ENCODE data around the gene TDRD9. TPM values are rescaled to one million over a fixed set of nuclear protein-coding genes. Genes with fewer than 3 reads are reported as not detected.

Gene TDRD9
- total RNA-seq, 5 donors from 2014 or later (not counting 1 experiment from before 2014, with no cell fraction given) = 0.43 to 1.3 (median 0.56) TPM

- Mint-ChIP-seq H3K36me3 (no peaks in the 10 kb centered on the region), H3K27me3 (peaks cover 0 to 6% of the 10 kb centered on the region in 2 donors), H3K4me3 (no peak overlapping the region), H3K9me3 (no peaks in the 10 kb centered on the region), H3K27ac (no peak overlapping the region), H3K4me1 (peaks cover 3 to 7% (median 5%) of the 10 kb centered on the region in 3 donors)
- 82% methylated on average over 25 of the region's 31 CpGs for WGBS (ENCODE audit: insufficient coverage)
- Histone ChIP-seq H3K36me3 (ENCODE audit: control insufficient read depth in 2 of 2, extremely low read depth in 1 of 2, insufficient read depth in 1 of 2, low read length in 1 of 2) (no peaks in the 10 kb centered on the region), H3K27ac (ENCODE audit: low read length) (no peak overlapping the region), H3K4me1 (ENCODE audit: control insufficient read depth in 1 of 2, extremely low read depth in 1 of 2, insufficient read depth in 2 of 2, low read length in 2 of 2) (peaks cover 0 to 7% of the 10 kb centered on the region in 2 experiments), H3K4me3 (ENCODE audit: control insufficient read depth in 1 of 2, extremely low read depth in 1 of 2, low read length in 1 of 2) (no peak overlapping the region), H3K9me3 (no peaks in the 10 kb centered on the region), H3K27me3 (replicated peaks in 1 of 2; ENCODE audit: control insufficient read depth in 2 of 2, extremely low read depth in 1 of 2, insufficient read depth in 2 of 2, low read length in 1 of 2) (peaks cover 0 to 19% of the 10 kb centered on the region in 2 experiments)
- DNase-seq (no peak), ATAC-seq (replicated peaks in 1 of 4) (no peak)
- CTCF ChIA-PET = no interaction called here
- POLR2A ChIA-PET = no interaction called here
Observed at GRCh38 chr14:104095426-104096310, 167.4 kb downstream of the TDRD9 start.

DNA sequence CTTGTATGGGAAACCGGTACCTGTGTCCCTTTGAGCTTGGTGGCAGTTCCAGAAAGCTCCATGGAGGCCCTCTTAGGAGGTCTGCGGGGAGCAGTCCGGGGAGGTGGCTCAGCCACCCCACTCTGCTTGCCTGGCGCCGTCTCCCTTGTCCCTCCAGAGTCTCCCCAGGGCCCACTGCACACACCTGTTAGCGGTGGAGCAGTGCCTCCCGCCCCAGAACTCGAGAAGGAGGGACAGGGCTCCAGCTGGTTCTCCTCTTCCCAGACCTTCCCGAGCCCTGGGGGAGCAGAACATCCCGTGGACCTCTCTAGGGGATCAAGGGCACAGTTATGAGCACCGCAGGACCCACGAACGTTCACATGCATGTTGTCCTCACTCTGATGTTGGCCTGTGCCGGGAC lies 168.1 kb downstream of the TDRD9 start:
- POLR2A ChIA-PET = no interaction called here
- DNase-seq = no peak
- H3K27me3 Mint-ChIP-seq = peaks cover 0 to 6% of the 10 kb centered on the region in 2 donors
- H3K4me1 Mint-ChIP-seq = peaks cover 3 to 7% (median 5%) of the 10 kb centered on the region in 3 donors
- no peak overlapping the region for H3K27ac Mint-ChIP-seq
- no peak overlapping the region for H3K4me3 Mint-ChIP-seq
- ATAC-seq (replicated peaks in 1 of 4) = no peak
- CTCF ChIA-PET = no interaction called here
- H3K36me3 Mint-ChIP-seq = no peaks in the 10 kb centered on the region
- no peaks in the 10 kb centered on the region for H3K9me3 ChIP-seq
- H3K4me3 ChIP-seq (ENCODE audit: control insufficient read depth in 1 of 2, extremely low read depth in 1 of 2, low read length in 1 of 2) = no peak overlapping the region
- peaks cover 0 to 7% of the 10 kb centered on the region in 2 experiments for H3K4me1 ChIP-seq (ENCODE audit: control insufficient read depth in 1 of 2, extremely low read depth in 1 of 2, insufficient read depth in 2 of 2, low read length in 2 of 2)
- H3K9me3 Mint-ChIP-seq = no peaks in the 10 kb centered on the region
- no peak overlapping the region for H3K27ac ChIP-seq (ENCODE audit: low read length)
- 79% methylated on average over 14 of the region's 14 CpGs for WGBS (ENCODE audit: insufficient coverage)
- H3K36me3 ChIP-seq (ENCODE audit: control insufficient read depth in 2 of 2, extremely low read depth in 1 of 2, insufficient read depth in 1 of 2, low read length in 1 of 2) = no peaks in the 10 kb centered on the region
- H3K27me3 ChIP-seq (replicated peaks in 1 of 2; ENCODE audit: control insufficient read depth in 2 of 2, extremely low read depth in 1 of 2, insufficient read depth in 2 of 2, low read length in 1 of 2) = peaks cover 0 to 19% of the 10 kb centered on the region in 2 experiments

- H3K4me1 Mint-ChIP-seq = peaks cover 3 to 7% (median 5%) of the 10 kb centered on the region in 3 donors
- POLR2A ChIA-PET = no interaction called here
- 76% methylated on average over 19 of the region's 25 CpGs for WGBS (ENCODE audit: insufficient coverage)
- CTCF ChIA-PET = interaction anchor here in 1 of 2 donors (0.6 kb wide), 2 partner anchors 78 to 252 kb away, joined by 3 to 4 read pairs; no protein-coding TSS in a partner anchor
- no peak for DNase-seq
- H3K27ac Mint-ChIP-seq = no peak overlapping the region
- H3K9me3 Mint-ChIP-seq = no peaks in the 10 kb centered on the region
- H3K36me3 Mint-ChIP-seq = no peaks in the 10 kb centered on the region
- peaks cover 0 to 6% of the 10 kb centered on the region in 2 donors for H3K27me3 Mint-ChIP-seq
- H3K4me3 ChIP-seq (ENCODE audit: control insufficient read depth in 1 of 2, extremely low read depth in 1 of 2, low read length in 1 of 2) = no peak overlapping the region
- H3K36me3 ChIP-seq (ENCODE audit: control insufficient read depth in 2 of 2, extremely low read depth in 1 of 2, insufficient read depth in 1 of 2, low read length in 1 of 2) = no peaks in the 10 kb centered on the region
- no peaks in the 10 kb centered on the region for H3K9me3 ChIP-seq
- H3K27ac ChIP-seq (ENCODE audit: low read length) = no peak overlapping the region
- no peak for ATAC-seq (replicated peaks in 1 of 4)
- peaks cover 0 to 7% of the 10 kb centered on the region in 2 experiments for H3K4me1 ChIP-seq (ENCODE audit: control insufficient read depth in 1 of 2, extremely low read depth in 1 of 2, insufficient read depth in 2 of 2, low read length in 2 of 2)
- peaks cover 0 to 21% of the 10 kb centered on the region in 2 experiments for H3K27me3 ChIP-seq (replicated peaks in 1 of 2; ENCODE audit: control insufficient read depth in 2 of 2, extremely low read depth in 1 of 2, insufficient read depth in 2 of 2, low read length in 1 of 2)
- no peak overlapping the region for H3K4me3 Mint-ChIP-seq
Observed at GRCh38 chr14:104096751-104097700, 168.8 kb downstream of the TDRD9 start.

DNA sequence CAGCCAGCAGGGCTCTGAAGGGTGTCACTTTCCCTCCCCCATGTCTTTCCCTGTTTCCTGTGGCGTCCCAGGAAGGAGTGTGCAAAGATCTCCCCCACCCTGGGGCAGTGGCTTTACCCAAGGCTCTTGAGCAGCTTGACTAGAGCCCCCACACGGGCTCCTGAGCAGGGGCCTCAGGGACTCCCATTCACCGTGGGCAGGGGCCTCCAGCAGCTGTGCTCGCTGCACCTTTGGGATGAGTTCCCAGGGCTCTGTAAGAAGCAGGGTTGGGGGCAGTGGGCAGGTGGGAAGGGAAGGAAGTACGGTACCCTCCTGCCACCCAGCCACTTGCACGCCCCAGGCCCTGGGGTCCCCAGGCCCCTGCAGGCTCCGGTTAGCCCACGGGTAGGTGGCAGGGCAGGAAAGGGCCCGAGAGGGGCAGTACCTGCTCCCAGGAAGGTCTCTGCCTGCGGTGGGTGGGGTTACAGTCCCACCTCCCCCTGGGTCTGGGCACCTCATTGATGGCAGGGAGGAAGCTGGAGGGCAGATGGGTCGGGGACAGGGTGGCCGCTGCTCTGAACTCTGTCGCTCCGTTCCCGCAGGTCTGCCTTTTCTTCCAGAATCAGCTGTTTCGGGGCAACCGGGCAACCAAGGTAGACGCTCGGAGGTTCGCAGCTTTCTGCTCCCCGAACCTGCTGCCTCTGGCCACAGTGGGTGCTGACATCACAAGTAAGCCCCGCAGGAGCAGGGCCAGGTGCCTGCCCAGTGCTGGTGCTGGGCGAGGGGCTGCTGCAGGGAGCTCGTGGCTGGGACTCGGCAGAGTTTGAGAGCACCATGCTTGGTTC lies 170.2 kb downstream of the TDRD9 start:
- ATAC-seq (replicated peaks in 1 of 4) (no peak), DNase-seq (no peak)
- Histone ChIP-seq H3K4me3 (ENCODE audit: control insufficient read depth in 1 of 2, extremely low read depth in 1 of 2, low read length in 1 of 2) (no peak overlapping the region), H3K36me3 (ENCODE audit: control insufficient read depth in 2 of 2, extremely low read depth in 1 of 2, insufficient read depth in 1 of 2, low read length in 1 of 2) (no peaks in the 10 kb centered on the region), H3K9me3 (no peaks in the 10 kb centered on the region), H3K27ac (ENCODE audit: low read length) (no peak overlapping the region), H3K27me3 (replicated peaks in 1 of 2; ENCODE audit: control insufficient read depth in 2 of 2, extremely low read depth in 1 of 2, insufficient read depth in 2 of 2, low read length in 1 of 2) (peaks cover 0 to 21% of the 10 kb centered on the region in 2 experiments), H3K4me1 (ENCODE audit: control insufficient read depth in 1 of 2, extremely low read depth in 1 of 2, insufficient read depth in 2 of 2, low read length in 2 of 2) (peaks cover 0 to 7% of the 10 kb centered on the region in 2 experiments)
- Mint-ChIP-seq H3K36me3 (no peaks in the 10 kb centered on the region), H3K4me1 (peaks cover 3 to 7% (median 5%) of the 10 kb centered on the region in 3 donors), H3K4me3 (no peak overlapping the region), H3K9me3 (no peaks in the 10 kb centered on the region), H3K27ac (no peak overlapping the region), H3K27me3 (peaks cover 0 to 6% of the 10 kb centered on the region in 2 donors)
- WGBS (ENCODE audit: insufficient coverage) = 79% methylated on average over 23 of the region's 25 CpGs
- POLR2A ChIA-PET = no interaction called here
- CTCF ChIA-PET = no interaction called here

- no peaks in the 10 kb centered on the region for H3K9me3 Mint-ChIP-seq
- Histone ChIP-seq H3K9me3 (no peaks in the 10 kb centered on the region), H3K27me3 (replicated peaks in 1 of 2; ENCODE audit: control insufficient read depth in 2 of 2, extremely low read depth in 1 of 2, insufficient read depth in 2 of 2, low read length in 1 of 2) (peaks cover 0 to 16% of the 10 kb centered on the region in 2 experiments), H3K4me1 (ENCODE audit: control insufficient read depth in 1 of 2, extremely low read depth in 1 of 2, insufficient read depth in 2 of 2, low read length in 2 of 2) (peaks cover 0 to 5% of the 10 kb centered on the region in 2 experiments), H3K36me3 (ENCODE audit: control insufficient read depth in 2 of 2, extremely low read depth in 1 of 2, insufficient read depth in 1 of 2, low read length in 1 of 2) (no peaks in the 10 kb centered on the region), H3K27ac (ENCODE audit: low read length) (no peak overlapping the region), H3K4me3 (ENCODE audit: control insufficient read depth in 1 of 2, extremely low read depth in 1 of 2, low read length in 1 of 2) (no peak overlapping the region)
- no peak overlapping the region for H3K4me3 Mint-ChIP-seq
- 75% methylated on average over 23 of the region's 26 CpGs for WGBS (ENCODE audit: insufficient coverage)
- H3K36me3 Mint-ChIP-seq = no peaks in the 10 kb centered on the region
- no peak for ATAC-seq (replicated peaks in 1 of 4)
- no peak overlapping the region for H3K27ac Mint-ChIP-seq
- CTCF ChIA-PET = no interaction called here
- DNase-seq = no peak
- H3K4me1 Mint-ChIP-seq = peaks cover 2 to 4% (median 3%) of the 10 kb centered on the region in 3 donors
- H3K27me3 Mint-ChIP-seq = peaks cover 0 to 5% of the 10 kb centered on the region in 2 donors
- POLR2A ChIA-PET = no interaction called here
Observed at GRCh38 chr14:104099096-104100041, 171.1 kb downstream of the TDRD9 start.

Measured in T-cell (primary cell).